ENCODE measurements around the gene TLR10.

Gene TLR10

GRCh38 chr4:38759790-38760122 is 23.0 kb downstream of the TLR10 start:
- no peak for DNase-seq

GRCh38 chr4:38759113-38759789 is 23.5 kb downstream of the TLR10 start:
- peak; percentile 51 for DNase-seq

- no peak for DNase-seq
These were observed 24.7 kb downstream of the TLR10 start for GRCh38 chr4:38757945-38758600.

- DNase-seq, result no peak
These were observed 29.6 kb downstream of the TLR10 start for GRCh38 chr4:38752941-38753806.

- no peak for DNase-seq
These were observed 30.3 kb downstream of the TLR10 start for GRCh38 chr4:38752372-38752940.

- DNase-seq, result no peak
These were observed 31.3 kb downstream of the TLR10 start for GRCh38 chr4:38751341-38752010.

GRCh38 chr4:38749336-38749735 is 33.5 kb downstream of the TLR10 start:
- DNase-seq, result no peak

GRCh38 chr4:38747629-38748028 is 35.2 kb downstream of the TLR10 start:
- no peak for DNase-seq

GRCh38 chr4:38745881-38746280 is 36.9 kb downstream of the TLR10 start:
- no peak for DNase-seq

GRCh38 chr4:38743866-38744265 is 38.9 kb downstream of the TLR10 start:
- no peak for DNase-seq

GRCh38 chr4:38740303-38740702 is 42.5 kb downstream of the TLR10 start:
- DNase-seq, result no peak

GRCh38 chr4:38738940-38739803 is 43.6 kb downstream of the TLR10 start:
- DNase-seq, result no peak

GRCh38 chr4:38735870-38736269 is 46.9 kb downstream of the TLR10 start:
- no peak for DNase-seq

GRCh38 chr4:38734911-38735310 is 47.9 kb downstream of the TLR10 start:
- no peak for DNase-seq

- DNase-seq, result no peak
These were observed 48.3 kb downstream of the TLR10 start for GRCh38 chr4:38734446-38734845.

GRCh38 chr4:38733663-38734062 is 49.1 kb downstream of the TLR10 start:
- DNase-seq, result no peak

GRCh38 chr4:38730830-38731646 is 51.8 kb downstream of the TLR10 start:
- DNase-seq, result peak; percentile 82

- DNase-seq, result no peak
These were observed 52.3 kb downstream of the TLR10 start for GRCh38 chr4:38730493-38730829.

GRCh38 chr4:38728631-38729141 is 54.1 kb downstream of the TLR10 start:
- DNase-seq, result no peak

GRCh38 chr4:38724475-38724808 is 58.3 kb downstream of the TLR10 start:
- DNase-seq, result no peak
